Panc1 (cell line): ENCODE data around the gene SLAIN2. TPM values are rescaled to one million over a fixed set of nuclear protein-coding genes. Genes with fewer than 3 reads are reported as not detected.
A peak's percentile ranks its signal among the peaks of the same experiment; 100 is the strongest.
"Not testable (repeated sequence)": the region's sequence is repeated elsewhere in the genome, so short reads cannot be mapped to it uniquely, and the experiment has no call there.

Source experiments
- ATAC-seq: fragments of 200-7000 bp; cut with Tn5 transposase; 2 replicates; pipeline ENCODE4 v1.9.1; 2020; ENCODE audit warnings: mild to moderate bottlenecking, moderate library complexity
- BruUV-seq: library from RNA; stranded (reverse); fragments of 400-500 nt; replicated peaks from 2 replicates; lab custom pipeline; 2021; lab: Mats Ljungman, UMichigan
- CTCF ChIA-PET: fragments of 300-600 bp; sonication (Branson Sonifier 250); formaldehyde crosslinking; loops from one replicate; lab custom pipeline; 2022; ENCODE audit warnings: antibody characterized with exemption; lab: Charles Lee
- POLR2A ChIA-PET: fragments of 300-600 bp; sonication (Branson Sonifier 250); formaldehyde crosslinking; loops from one replicate; lab custom pipeline; 2022; ENCODE audit warnings: antibody characterized with exemption; lab: Charles Lee
- DNase-seq: peaks from one replicate; pipeline ENCODE4 v3.0.0-alpha.2; 2010; ENCODE audit warnings: low read depth, low spot score
- H3K27ac ChIP-seq: 2 replicates; pipeline ENCODE4 v1.5.1; 2011; ENCODE audit warnings: mild to moderate bottlenecking, low read length, inconsistent platforms
- H3K27me3 ChIP-seq: fragments of 200-500 bp; sonication (Bioruptor generic); 2 replicates; pipeline ENCODE4 v1.6.0; 2014; ENCODE audit warnings: low read length, inconsistent platforms; ENCODE audit not compliant: control insufficient read depth, insufficient read depth
- H3K36me3 ChIP-seq: fragments of 200-500 bp; sonication (Bioruptor generic); 2 replicates; pipeline ENCODE4 v1.5.1; 2014; ENCODE audit warnings: inconsistent platforms, mild to moderate bottlenecking, low read length, moderate library complexity; ENCODE audit not compliant: control insufficient read depth, insufficient read depth
- H3K4me1 ChIP-seq: 2 replicates; pipeline ENCODE4 v1.5.1; 2011; ENCODE audit warnings: inconsistent platforms, mild to moderate bottlenecking, low read length, moderate library complexity; ENCODE audit not compliant: control insufficient read depth, insufficient read depth
- H3K4me3 ChIP-seq, 2 experiments: 2 replicates each; pipeline ENCODE4 v1.5.1; 2011 to 2012; ENCODE audit warnings: low read depth in 2 of 2, low read length in 2 of 2, mild to moderate bottlenecking in 2 of 2, inconsistent platforms in 1 of 2, moderate library complexity in 1 of 2
- H3K9me3 ChIP-seq: fragments of 200-500 bp; sonication (Bioruptor generic); 2 replicates; pipeline ENCODE4 v1.5.1; 2014; ENCODE audit warnings: low read depth, mild to moderate bottlenecking, inconsistent platforms, low read length, moderate library complexity; ENCODE audit not compliant: control insufficient read depth, insufficient read depth
- POLR2AphosphoS5 ChIP-seq: IDR thresholded peaks from 2 replicates; pipeline ENCODE4 v1.6.1; 2012; ENCODE audit warnings: mild to moderate bottlenecking, low read depth, low read length, moderate library complexity
- SIN3A ChIP-seq: IDR thresholded peaks from 2 replicates; pipeline ENCODE4 v1.6.1; 2012; ENCODE audit warnings: low read depth, mild to moderate bottlenecking, low read length, moderate library complexity, borderline replicate concordance; ENCODE audit not compliant: insufficient read depth
- TCF7L2 ChIP-seq: IDR thresholded peaks from 2 replicates; pipeline ENCODE4 v1.6.1; 2011; ENCODE audit warnings: mild to moderate bottlenecking, low read depth, low read length, inconsistent platforms
- in situ Hi-C: cut with HindIII; loops from 2 replicates; pipeline ENCODE4 v1.10.0; 2016; ENCODE audit warnings: low sequenced_read_pairs, low pct_unique_long_range_greater_than_20kb
- intact Hi-C: fragments of 100-400 bp; cut with micrococcal nuclease; formaldehyde crosslinking; loops from one replicate; pipeline ENCODE4 v1.10.0; 2022; ENCODE audit not compliant: unreplicated experiment
- total RNA-seq: library from RNA; stranded (reverse); gene quantifications from one replicate; pipeline ENCODE4 v1.2.1, GENCODE V29; 2021; ENCODE audit not compliant: unreplicated experiment
- TF ChIP-seq, protein P1 (sequence below), 2 experiments: IDR thresholded peaks; 2 replicates each; pipeline ENCODE4 v1.6.1; 2011 to 2012; ENCODE audit warnings: low read depth in 2 of 2, control low read depth in 1 of 2, low read length in 1 of 2, mild to moderate bottlenecking in 1 of 2, moderate library complexity in 1 of 2; ENCODE audit not compliant: insufficient read depth in 1 of 2
- TF ChIP-seq, protein P2 (sequence below): fragments of 450-650 bp; IDR thresholded peaks from 2 replicates; pipeline ENCODE4 v1.5.1; 2017; ENCODE audit warnings: mild to moderate bottlenecking

SLAIN2 gene
- total RNA-seq, 1 experiment from 2014 or later = 53.2 TPM

DNA sequence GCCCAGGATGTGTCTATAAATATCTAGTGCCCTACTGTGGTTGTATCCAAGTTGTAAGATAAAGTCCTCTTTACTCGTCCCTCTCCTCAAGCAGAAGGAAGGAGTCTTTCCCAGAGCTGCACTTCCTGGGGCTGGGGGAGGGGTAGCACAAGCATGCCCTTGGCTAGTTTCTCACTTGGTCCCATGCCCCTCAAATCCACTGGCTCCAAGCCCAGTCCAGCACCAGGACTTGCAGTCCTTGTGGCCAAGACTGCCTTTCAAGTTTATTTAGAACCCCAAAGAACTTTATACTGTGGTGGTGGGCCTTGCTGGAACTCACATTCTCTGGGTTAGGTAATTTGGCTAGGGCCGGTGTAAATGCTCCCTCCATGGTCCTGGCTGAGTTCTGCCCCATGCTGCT, 98.7 kb downstream of the SLAIN2 start:
- ChIA-PET POLR2A (no interaction called here), CTCF (no interaction called here)
- in situ Hi-C loops (no loop called here), intact Hi-C loops (loop anchor here (10.0 kb wide), 1 partner anchor 65 kb away; no protein-coding TSS in a partner anchor)
- TF ChIP-seq, protein P1, sequence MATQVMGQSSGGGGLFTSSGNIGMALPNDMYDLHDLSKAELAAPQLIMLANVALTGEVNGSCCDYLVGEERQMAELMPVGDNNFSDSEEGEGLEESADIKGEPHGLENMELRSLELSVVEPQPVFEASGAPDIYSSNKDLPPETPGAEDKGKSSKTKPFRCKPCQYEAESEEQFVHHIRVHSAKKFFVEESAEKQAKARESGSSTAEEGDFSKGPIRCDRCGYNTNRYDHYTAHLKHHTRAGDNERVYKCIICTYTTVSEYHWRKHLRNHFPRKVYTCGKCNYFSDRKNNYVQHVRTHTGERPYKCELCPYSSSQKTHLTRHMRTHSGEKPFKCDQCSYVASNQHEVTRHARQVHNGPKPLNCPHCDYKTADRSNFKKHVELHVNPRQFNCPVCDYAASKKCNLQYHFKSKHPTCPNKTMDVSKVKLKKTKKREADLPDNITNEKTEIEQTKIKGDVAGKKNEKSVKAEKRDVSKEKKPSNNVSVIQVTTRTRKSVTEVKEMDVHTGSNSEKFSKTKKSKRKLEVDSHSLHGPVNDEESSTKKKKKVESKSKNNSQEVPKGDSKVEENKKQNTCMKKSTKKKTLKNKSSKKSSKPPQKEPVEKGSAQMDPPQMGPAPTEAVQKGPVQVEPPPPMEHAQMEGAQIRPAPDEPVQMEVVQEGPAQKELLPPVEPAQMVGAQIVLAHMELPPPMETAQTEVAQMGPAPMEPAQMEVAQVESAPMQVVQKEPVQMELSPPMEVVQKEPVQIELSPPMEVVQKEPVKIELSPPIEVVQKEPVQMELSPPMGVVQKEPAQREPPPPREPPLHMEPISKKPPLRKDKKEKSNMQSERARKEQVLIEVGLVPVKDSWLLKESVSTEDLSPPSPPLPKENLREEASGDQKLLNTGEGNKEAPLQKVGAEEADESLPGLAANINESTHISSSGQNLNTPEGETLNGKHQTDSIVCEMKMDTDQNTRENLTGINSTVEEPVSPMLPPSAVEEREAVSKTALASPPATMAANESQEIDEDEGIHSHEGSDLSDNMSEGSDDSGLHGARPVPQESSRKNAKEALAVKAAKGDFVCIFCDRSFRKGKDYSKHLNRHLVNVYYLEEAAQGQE (IDR thresholded peaks at IDR 0.05; ENCODE audit: insufficient read depth in 1 of 2, low read depth in 2 of 2, low read length in 1 of 2) = no peak
- no peak for TF ChIP-seq POLR2AphosphoS5
- TF ChIP-seq TCF7L2 = no peak
- TF ChIP-seq, protein P2, sequence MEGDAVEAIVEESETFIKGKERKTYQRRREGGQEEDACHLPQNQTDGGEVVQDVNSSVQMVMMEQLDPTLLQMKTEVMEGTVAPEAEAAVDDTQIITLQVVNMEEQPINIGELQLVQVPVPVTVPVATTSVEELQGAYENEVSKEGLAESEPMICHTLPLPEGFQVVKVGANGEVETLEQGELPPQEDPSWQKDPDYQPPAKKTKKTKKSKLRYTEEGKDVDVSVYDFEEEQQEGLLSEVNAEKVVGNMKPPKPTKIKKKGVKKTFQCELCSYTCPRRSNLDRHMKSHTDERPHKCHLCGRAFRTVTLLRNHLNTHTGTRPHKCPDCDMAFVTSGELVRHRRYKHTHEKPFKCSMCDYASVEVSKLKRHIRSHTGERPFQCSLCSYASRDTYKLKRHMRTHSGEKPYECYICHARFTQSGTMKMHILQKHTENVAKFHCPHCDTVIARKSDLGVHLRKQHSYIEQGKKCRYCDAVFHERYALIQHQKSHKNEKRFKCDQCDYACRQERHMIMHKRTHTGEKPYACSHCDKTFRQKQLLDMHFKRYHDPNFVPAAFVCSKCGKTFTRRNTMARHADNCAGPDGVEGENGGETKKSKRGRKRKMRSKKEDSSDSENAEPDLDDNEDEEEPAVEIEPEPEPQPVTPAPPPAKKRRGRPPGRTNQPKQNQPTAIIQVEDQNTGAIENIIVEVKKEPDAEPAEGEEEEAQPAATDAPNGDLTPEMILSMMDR = no peak
- TF ChIP-seq SIN3A = no peak
- Histone ChIP-seq H3K27me3 (no peaks in the 10 kb centered on the region), H3K9me3 (no peaks in the 10 kb centered on the region), H3K27ac (no peak overlapping the region), H3K4me1 (no peaks in the 10 kb centered on the region), H3K4me3 (no peak overlapping the region), H3K36me3 (no peaks in the 10 kb centered on the region)
- DNase-seq (no peak), ATAC-seq (no peak)
- no TSS peak for BruUV-seq

DNA sequence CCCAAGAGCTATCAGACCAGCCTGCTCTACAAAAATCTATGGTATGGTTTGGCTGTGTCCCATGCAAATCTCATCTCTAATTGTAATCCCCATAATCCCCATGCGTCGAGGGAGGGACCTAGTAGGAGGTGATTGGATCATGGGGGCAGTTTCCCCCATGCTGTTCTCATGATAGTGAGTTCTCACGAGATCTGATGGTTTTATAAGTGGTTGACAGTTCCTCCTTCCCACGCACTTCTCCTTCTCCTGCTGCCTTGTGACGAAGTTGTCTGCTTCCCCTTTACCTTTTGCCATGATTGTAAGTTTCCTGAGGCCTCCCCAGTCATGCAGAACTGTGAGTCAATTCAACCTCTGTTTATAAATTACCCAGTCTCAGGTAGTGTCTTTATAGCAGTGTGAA, 99.6 kb downstream of the SLAIN2 start:
- CTCF ChIA-PET, H3K4me1 ChIP-seq, H3K4me3 ChIP-seq, DNase-seq, H3K27me3 ChIP-seq, H3K27ac ChIP-seq, H3K36me3 ChIP-seq, BruUV-seq, POLR2A ChIA-PET, ATAC-seq, H3K9me3 ChIP-seq, in situ Hi-C loops: not testable (repeated sequence)
- intact Hi-C loops = loop anchor here (10.0 kb wide), 1 partner anchor 64 kb away; no protein-coding TSS in a partner anchor

DNA sequence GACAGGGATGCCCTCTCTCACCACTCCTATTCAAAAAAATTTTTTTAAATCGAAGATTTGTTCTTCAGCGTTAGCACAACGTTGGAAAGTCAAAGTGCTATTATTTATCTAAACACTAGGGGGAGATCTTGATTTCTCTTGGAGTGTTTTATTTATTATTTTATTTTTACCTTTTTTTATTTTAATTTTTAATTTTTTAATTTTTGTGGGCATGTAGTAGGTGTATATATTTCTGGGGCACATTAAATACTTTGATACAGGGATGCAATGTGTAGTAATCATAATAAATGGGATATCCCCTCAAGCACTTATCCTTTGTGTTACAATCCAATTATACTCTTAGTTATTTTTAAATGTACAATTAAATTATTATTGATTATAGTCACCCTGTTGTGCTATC, 104.4 kb downstream of the SLAIN2 start:
- H3K36me3 ChIP-seq = no peaks in the 10 kb centered on the region
- no peaks in the 10 kb centered on the region for H3K9me3 ChIP-seq
- no peaks in the 10 kb centered on the region for H3K4me1 ChIP-seq
- intact Hi-C loops = loop anchor here (10.0 kb wide), 1 partner anchor 59 kb away; no protein-coding TSS in a partner anchor
- no peak overlapping the region for H3K27ac ChIP-seq
- ChIA-PET CTCF (interaction anchor here (0.6 to 0.7 kb wide), 2 partner anchors 110 to 171 kb away, joined by 5 to 7 read pairs; no protein-coding TSS in a partner anchor), POLR2A (no interaction called here)
- DNase-seq (no peak), ATAC-seq (no peak)
- BruUV-seq = no TSS peak
- H3K4me3 ChIP-seq = no peak overlapping the region
- in situ Hi-C loops = no loop called here
- H3K27me3 ChIP-seq = no peaks in the 10 kb centered on the region
- TF ChIP-seq, protein P2 = peak; percentile 56; the same call in 1 of the 2 replicates
- TF ChIP-seq TCF7L2 (no peak), SIN3A (no peak)
